ENCODE measurements around the gene UNK.
A peak's percentile ranks its signal among the peaks of the same experiment; 100 is the strongest.

The UNK gene

GRCh38 chr17:75820094-75821080, 35.8 kb downstream of the UNK start:
- DNase-seq (ENCODE audit: low read depth in 2 of 2) = no peak

GRCh38 chr17:75821552-75821951, 36.9 kb downstream of the UNK start:
- no peak for DNase-seq (ENCODE audit: low read depth in 2 of 2)

GRCh38 chr17:75822119-75822799, 37.7 kb downstream of the UNK start:
- no peak for DNase-seq (ENCODE audit: low read depth in 2 of 2)

GRCh38 chr17:75822800-75823166, 38.2 kb downstream of the UNK start:
- DNase-seq (ENCODE audit: low read depth in 2 of 2) = no peak

GRCh38 chr17:75823257-75824041, 38.8 kb downstream of the UNK start:
- DNase-seq (ENCODE audit: low read depth in 2 of 2) = no peak

- DNase-seq (ENCODE audit: low read depth in 2 of 2) = no peak
These were observed 39.5 kb downstream of the UNK start for GRCh38 chr17:75824050-75824552.

GRCh38 chr17:75824666-75825065, 40.1 kb downstream of the UNK start:
- no peak for DNase-seq (ENCODE audit: low read depth in 2 of 2)

- no peak for DNase-seq (ENCODE audit: low read depth in 2 of 2)
These were observed 40.5 kb downstream of the UNK start for GRCh38 chr17:75825149-75825552.

GRCh38 chr17:75825748-75826370, 41.3 kb downstream of the UNK start:
- DNase-seq (ENCODE audit: low read depth in 2 of 2) = no peak

- DNase-seq (ENCODE audit: low read depth in 2 of 2) = no peak
These were observed 42.1 kb downstream of the UNK start for GRCh38 chr17:75826561-75827307.

- DNase-seq (ENCODE audit: low read depth in 2 of 2) = peak; percentile 45 to 58
These were observed 42.9 kb downstream of the UNK start for GRCh38 chr17:75827308-75828075.

- DNase-seq (ENCODE audit: low read depth in 2 of 2) = no peak
These were observed 43.4 kb downstream of the UNK start for GRCh38 chr17:75828076-75828400.

GRCh38 chr17:75828741-75829140, 44.1 kb downstream of the UNK start:
- DNase-seq (ENCODE audit: low read depth in 2 of 2) = no peak

GRCh38 chr17:75829747-75830146, 45.1 kb downstream of the UNK start:
- no peak for DNase-seq (ENCODE audit: low read depth in 2 of 2)

- DNase-seq (ENCODE audit: low read depth in 2 of 2) = no peak
These were observed 45.8 kb downstream of the UNK start for GRCh38 chr17:75830164-75831031.

- no peak for DNase-seq (ENCODE audit: low read depth in 2 of 2)
These were observed 46.5 kb downstream of the UNK start for GRCh38 chr17:75831032-75831571.

- DNase-seq (ENCODE audit: low read depth in 2 of 2) = peak; percentile 43 to 53
These were observed 47.6 kb downstream of the UNK start for GRCh38 chr17:75832164-75832651.

GRCh38 chr17:75832652-75833400, 48.2 kb downstream of the UNK start:
- no peak for DNase-seq (ENCODE audit: low read depth in 2 of 2)

All from stimulated activated CD8-positive, alpha-beta memory T cell treated with anti-CD3 and anti-CD28 coated beads, Interleukin-15, amount 100 ng/mL, for 48 hours (primary cell).